ENCODE data around the gene C1orf216. TPM values are rescaled to one million over a fixed set of nuclear protein-coding genes. Genes with fewer than 3 reads are reported as not detected.
"Not testable (repeated sequence)": the region's sequence is repeated elsewhere in the genome, so short reads cannot be mapped to it uniquely, and the experiment has no call there.

C1orf216 gene
- polyA plus RNA-seq, 2 donors = 0.94 to 2.4 TPM

DNA sequence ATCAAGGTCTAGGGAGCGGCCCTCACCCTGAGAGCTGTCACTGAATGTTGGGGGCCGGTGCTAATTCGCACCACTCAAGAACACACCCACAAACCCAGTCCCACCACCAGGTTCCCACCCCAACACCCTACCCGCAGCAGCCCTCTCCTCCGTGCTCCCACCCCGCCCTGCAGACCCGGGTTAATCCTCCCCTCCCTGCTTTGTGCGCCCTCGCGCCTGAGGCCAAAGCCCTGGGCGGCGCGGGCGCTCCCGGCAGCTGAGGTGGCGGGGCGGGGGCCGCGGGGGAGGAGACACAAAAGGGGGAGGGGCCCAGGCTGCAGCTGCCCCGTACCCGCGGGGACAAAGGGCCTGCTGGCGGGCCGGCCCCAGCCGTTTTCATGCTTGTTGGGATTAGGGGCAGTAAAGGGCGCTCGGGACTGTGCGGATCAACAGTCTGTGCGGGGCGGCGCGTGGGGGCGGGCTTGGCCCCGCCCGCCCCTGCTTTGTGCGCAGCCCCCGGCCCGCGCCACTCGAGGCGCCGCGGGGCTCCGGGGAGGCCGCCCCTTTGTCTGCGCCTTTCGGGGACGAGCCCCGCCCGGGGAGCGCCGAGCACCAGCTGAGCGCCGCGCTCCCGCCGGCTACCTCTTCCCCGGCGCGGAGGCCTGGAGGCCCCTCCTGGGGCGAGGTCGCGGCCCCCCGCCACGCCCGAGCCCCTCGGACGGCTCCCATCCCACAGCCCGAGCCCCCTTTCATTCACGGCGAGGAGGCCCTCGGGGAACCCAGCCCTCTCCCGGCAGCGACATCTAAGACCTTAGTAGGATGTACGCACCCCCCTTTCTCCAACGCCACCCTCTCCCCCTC, 10.9 kb downstream of the C1orf216 start:
- Histone ChIP-seq H3K9me3 (ENCODE audit: control insufficient read depth in 2 of 2, insufficient read depth in 1 of 2, low read depth in 1 of 2, low read length in 1 of 2) (peaks cover 0 to 3% of the 10 kb centered on the region in 2 donors), H3K4me3 (ENCODE audit: low read depth in 1 of 2, low read length in 2 of 2) (peak overlapping the region; percentile 29 to 55), H3K27ac (ENCODE audit: low read depth in 2 of 2, low read length in 1 of 2) (no peak overlapping the region), H3K27me3 (ENCODE audit: control insufficient read depth in 1 of 2, insufficient read depth in 2 of 2, low read length in 2 of 2) (peaks cover 3 to 7% of the 10 kb centered on the region in 2 donors), H3K4me1 (ENCODE audit: control insufficient read depth in 2 of 2, insufficient read depth in 2 of 2, low read length in 1 of 2) (peaks cover 0 to 10% of the 10 kb centered on the region in 2 donors), H3K36me3 (ENCODE audit: control insufficient read depth in 2 of 2, insufficient read depth in 2 of 2, low read length in 1 of 2) (no peaks in the 10 kb centered on the region)
- WGBS, 2 donors = 1% methylated on average over 39 to 76 of the region's 76 CpGs

DNA sequence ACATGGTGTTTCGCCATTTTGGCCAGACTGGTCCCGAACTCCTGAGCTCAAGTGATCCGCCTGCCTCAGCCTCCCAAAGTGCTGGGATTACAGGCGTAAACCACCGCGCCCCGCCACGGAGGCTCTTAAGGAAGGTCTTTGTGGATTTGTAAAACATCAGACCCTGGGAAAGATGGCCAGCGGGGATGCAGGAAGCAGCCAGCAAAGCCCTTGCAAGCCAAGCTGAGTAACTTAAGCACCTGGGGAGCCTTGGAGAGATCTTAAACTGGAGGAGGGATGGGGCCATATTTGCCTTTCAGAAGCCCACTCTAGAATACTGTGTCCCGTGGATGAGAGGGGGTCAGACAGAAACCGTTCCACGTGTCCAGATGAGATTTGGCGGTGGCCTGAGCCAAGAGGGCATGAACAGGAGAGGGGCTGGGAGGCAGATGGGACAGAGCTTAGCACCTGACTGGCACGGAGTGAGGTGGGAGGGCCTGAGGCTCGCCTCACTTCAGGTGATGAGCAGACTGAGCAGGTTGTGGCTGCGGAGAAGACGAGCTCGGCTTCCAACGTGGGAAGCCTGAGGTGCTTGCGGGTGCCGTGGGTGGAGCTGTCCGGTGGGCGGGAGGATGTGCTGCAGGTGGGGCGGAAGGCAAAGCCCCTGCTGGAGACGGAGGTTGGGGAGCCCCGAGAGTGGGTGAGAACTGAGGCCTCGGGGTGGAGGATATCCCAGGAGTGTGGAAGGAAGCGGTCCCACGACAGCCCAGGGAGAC, 11.7 kb downstream of the C1orf216 start:
- peaks cover 3 to 9% of the 10 kb centered on the region in 2 donors for H3K27me3 ChIP-seq (ENCODE audit: control insufficient read depth in 1 of 2, insufficient read depth in 2 of 2, low read length in 2 of 2)

GRCh38 chr1:35702508-35702907, 16.2 kb downstream of the C1orf216 start:
- peaks cover 3 to 9% of the 10 kb centered on the region in 2 donors for H3K27me3 ChIP-seq (ENCODE audit: control insufficient read depth in 1 of 2, insufficient read depth in 2 of 2, low read length in 2 of 2)
- H3K9me3 ChIP-seq (ENCODE audit: control insufficient read depth in 2 of 2, insufficient read depth in 1 of 2, low read depth in 1 of 2, low read length in 1 of 2) = peaks cover 0 to 3% of the 10 kb centered on the region in 2 donors
- peaks cover 0 to 7% of the 10 kb centered on the region in 2 donors for H3K4me1 ChIP-seq (ENCODE audit: control insufficient read depth in 2 of 2, insufficient read depth in 2 of 2, low read length in 1 of 2)
- H3K27ac ChIP-seq (ENCODE audit: low read depth in 2 of 2, low read length in 1 of 2) = no peak overlapping the region
- H3K4me3 ChIP-seq (ENCODE audit: low read depth in 1 of 2, low read length in 2 of 2) = no peak overlapping the region
- no peaks in the 10 kb centered on the region for H3K36me3 ChIP-seq (ENCODE audit: control insufficient read depth in 2 of 2, insufficient read depth in 2 of 2, low read length in 1 of 2)
- WGBS, 2 donors = 31 to 36% methylated on average over 7 of the region's 7 CpGs

More for the DNA sequence above, 11.7 kb downstream of the C1orf216 start:
- WGBS, 2 donors = 43 to 44% methylated on average over 26 to 28 of the region's 29 CpGs
- H3K27ac ChIP-seq (ENCODE audit: low read depth in 2 of 2, low read length in 1 of 2) = no peak overlapping the region
- H3K4me1 ChIP-seq (ENCODE audit: control insufficient read depth in 2 of 2, insufficient read depth in 2 of 2, low read length in 1 of 2) = peaks cover 0 to 10% of the 10 kb centered on the region in 2 donors
- H3K36me3 ChIP-seq (ENCODE audit: control insufficient read depth in 2 of 2, insufficient read depth in 2 of 2, low read length in 1 of 2) = no peaks in the 10 kb centered on the region
- H3K9me3 ChIP-seq (ENCODE audit: control insufficient read depth in 2 of 2, insufficient read depth in 1 of 2, low read depth in 1 of 2, low read length in 1 of 2) = peaks cover 0 to 3% of the 10 kb centered on the region in 2 donors
- H3K4me3 ChIP-seq (ENCODE audit: low read depth in 1 of 2, low read length in 2 of 2) = peak overlapping the region in 1 of 2 donors; percentile 55

GRCh38 chr1:35699152-35699551, 19.5 kb downstream of the C1orf216 start:
- not testable (repeated sequence) for H3K9me3 ChIP-seq (ENCODE audit: control insufficient read depth in 2 of 2, insufficient read depth in 1 of 2, low read depth in 1 of 2, low read length in 1 of 2); H3K4me1 ChIP-seq (ENCODE audit: control insufficient read depth in 2 of 2, insufficient read depth in 2 of 2, low read length in 1 of 2); H3K27ac ChIP-seq (ENCODE audit: low read depth in 2 of 2, low read length in 1 of 2); H3K27me3 ChIP-seq (ENCODE audit: control insufficient read depth in 1 of 2, insufficient read depth in 2 of 2, low read length in 2 of 2); H3K36me3 ChIP-seq (ENCODE audit: control insufficient read depth in 2 of 2, insufficient read depth in 2 of 2, low read length in 1 of 2); H3K4me3 ChIP-seq (ENCODE audit: low read depth in 1 of 2, low read length in 2 of 2)
- 95 to 100% methylated on average over 1 of the region's 1 CpG for WGBS, 2 donors

DNA sequence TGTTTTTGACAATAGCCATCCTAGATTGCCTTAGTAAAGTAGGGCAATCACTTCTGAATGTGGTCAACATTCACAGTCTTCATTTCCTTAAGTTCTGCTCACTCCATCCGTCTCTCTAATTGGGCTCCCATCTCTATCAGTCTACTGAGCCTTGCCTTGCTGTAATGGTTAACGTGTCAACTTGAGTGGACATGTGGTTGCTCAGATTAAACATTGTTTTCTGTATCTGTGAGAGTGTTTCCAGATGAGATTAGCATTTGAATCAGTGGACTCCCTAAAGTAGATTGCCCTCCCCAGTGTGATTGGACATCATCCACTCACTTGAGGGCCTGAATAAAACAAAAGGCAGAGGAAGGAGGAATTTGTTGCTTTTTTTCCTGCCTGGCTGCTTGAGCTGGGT, 26.4 kb downstream of the C1orf216 start:
- Histone ChIP-seq H3K4me1 (ENCODE audit: control insufficient read depth in 2 of 2, insufficient read depth in 2 of 2, low read length in 1 of 2) (no peaks in the 10 kb centered on the region), H3K4me3 (ENCODE audit: low read depth in 1 of 2, low read length in 2 of 2) (no peak overlapping the region), H3K9me3 (ENCODE audit: control insufficient read depth in 2 of 2, insufficient read depth in 1 of 2, low read depth in 1 of 2, low read length in 1 of 2) (no peaks in the 10 kb centered on the region), H3K27me3 (ENCODE audit: control insufficient read depth in 1 of 2, insufficient read depth in 2 of 2, low read length in 2 of 2) (no peaks in the 10 kb centered on the region), H3K27ac (ENCODE audit: low read depth in 2 of 2, low read length in 1 of 2) (no peak overlapping the region), H3K36me3 (ENCODE audit: control insufficient read depth in 2 of 2, insufficient read depth in 2 of 2, low read length in 1 of 2) (no peaks in the 10 kb centered on the region)
- whole genome bisulfite sequencing, 2 donors = 54 to 60% methylated on average over 2 of the region's 2 CpGs

GRCh38 chr1:35691571-35692220, 27.0 kb downstream of the C1orf216 start:
- Histone ChIP-seq H3K27ac (ENCODE audit: low read depth in 2 of 2, low read length in 1 of 2) (no peak overlapping the region), H3K4me1 (ENCODE audit: control insufficient read depth in 2 of 2, insufficient read depth in 2 of 2, low read length in 1 of 2) (no peaks in the 10 kb centered on the region), H3K36me3 (ENCODE audit: control insufficient read depth in 2 of 2, insufficient read depth in 2 of 2, low read length in 1 of 2) (no peaks in the 10 kb centered on the region), H3K27me3 (ENCODE audit: control insufficient read depth in 1 of 2, insufficient read depth in 2 of 2, low read length in 2 of 2) (no peaks in the 10 kb centered on the region), H3K4me3 (ENCODE audit: low read depth in 1 of 2, low read length in 2 of 2) (no peak overlapping the region), H3K9me3 (ENCODE audit: control insufficient read depth in 2 of 2, insufficient read depth in 1 of 2, low read depth in 1 of 2, low read length in 1 of 2) (no peaks in the 10 kb centered on the region)
- WGBS, 2 donors = 67 to 71% methylated on average over 8 of the region's 8 CpGs

- H3K9me3 ChIP-seq (ENCODE audit: control insufficient read depth in 2 of 2, insufficient read depth in 1 of 2, low read depth in 1 of 2, low read length in 1 of 2) = no peaks in the 10 kb centered on the region
- no peaks in the 10 kb centered on the region for H3K27me3 ChIP-seq (ENCODE audit: control insufficient read depth in 1 of 2, insufficient read depth in 2 of 2, low read length in 2 of 2)
- no peaks in the 10 kb centered on the region for H3K4me1 ChIP-seq (ENCODE audit: control insufficient read depth in 2 of 2, insufficient read depth in 2 of 2, low read length in 1 of 2)
- no peak overlapping the region for H3K4me3 ChIP-seq (ENCODE audit: low read depth in 1 of 2, low read length in 2 of 2)
- 46 to 54% methylated on average over 9 of the region's 9 CpGs for WGBS, 2 donors
- H3K27ac ChIP-seq (ENCODE audit: low read depth in 2 of 2, low read length in 1 of 2) = no peak overlapping the region
- H3K36me3 ChIP-seq (ENCODE audit: control insufficient read depth in 2 of 2, insufficient read depth in 2 of 2, low read length in 1 of 2) = no peaks in the 10 kb centered on the region
These were observed 27.6 kb downstream of the C1orf216 start for GRCh38 chr1:35691080-35691479.

GRCh38 chr1:35690103-35690502, 28.6 kb downstream of the C1orf216 start:
- not testable (repeated sequence) for H3K4me1 ChIP-seq (ENCODE audit: control insufficient read depth in 2 of 2, insufficient read depth in 2 of 2, low read length in 1 of 2); H3K9me3 ChIP-seq (ENCODE audit: control insufficient read depth in 2 of 2, insufficient read depth in 1 of 2, low read depth in 1 of 2, low read length in 1 of 2); H3K27ac ChIP-seq (ENCODE audit: low read depth in 2 of 2, low read length in 1 of 2); H3K36me3 ChIP-seq (ENCODE audit: control insufficient read depth in 2 of 2, insufficient read depth in 2 of 2, low read length in 1 of 2); H3K27me3 ChIP-seq (ENCODE audit: control insufficient read depth in 1 of 2, insufficient read depth in 2 of 2, low read length in 2 of 2); H3K4me3 ChIP-seq (ENCODE audit: low read depth in 1 of 2, low read length in 2 of 2)
- WGBS, 2 donors = 90 to 94% methylated on average over 4 of the region's 4 CpGs

DNA sequence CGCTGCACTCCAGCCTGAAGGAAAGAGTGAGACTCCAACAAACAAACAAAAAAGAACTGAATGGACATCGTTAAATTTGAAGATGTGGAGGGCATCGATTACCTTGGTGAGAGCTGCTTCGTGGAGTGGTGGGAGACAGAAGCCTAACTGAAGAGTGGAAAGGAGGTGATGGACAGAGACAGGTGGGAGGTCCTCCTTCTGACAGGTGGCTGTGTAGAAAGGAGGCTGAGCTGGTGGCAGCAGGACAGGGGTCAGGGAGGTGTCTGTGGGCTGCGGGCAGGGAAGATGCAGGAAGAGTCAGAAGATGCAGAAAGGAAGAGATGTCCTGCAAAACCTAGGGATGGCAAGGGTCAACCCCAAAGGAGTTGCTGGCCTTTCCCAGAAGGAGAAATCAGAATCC, 30.5 kb downstream of the C1orf216 start:
- H3K27me3 ChIP-seq (ENCODE audit: control insufficient read depth in 1 of 2, insufficient read depth in 2 of 2, low read length in 2 of 2) = no peaks in the 10 kb centered on the region
- H3K4me1 ChIP-seq (ENCODE audit: control insufficient read depth in 2 of 2, insufficient read depth in 2 of 2, low read length in 1 of 2) = no peaks in the 10 kb centered on the region
- 90 to 91% methylated on average over 5 of the region's 5 CpGs for WGBS, 2 donors
- no peak overlapping the region for H3K27ac ChIP-seq (ENCODE audit: low read depth in 2 of 2, low read length in 1 of 2)
- H3K9me3 ChIP-seq (ENCODE audit: control insufficient read depth in 2 of 2, insufficient read depth in 1 of 2, low read depth in 1 of 2, low read length in 1 of 2) = no peaks in the 10 kb centered on the region
- H3K36me3 ChIP-seq (ENCODE audit: control insufficient read depth in 2 of 2, insufficient read depth in 2 of 2, low read length in 1 of 2) = no peaks in the 10 kb centered on the region
- H3K4me3 ChIP-seq (ENCODE audit: low read depth in 1 of 2, low read length in 2 of 2) = no peak overlapping the region

All from esophagus (tissue), 2 donors.